22Rv1 (cell line): ENCODE data around the gene RAB7A.

ENCODE experiments used
- H3K27ac ChIP-seq: fragments of 450-650 bp; 2 replicates; pipeline ENCODE4 v1.5.1; 2017
- CTCF ChIP-seq: fragments of 450-650 bp; IDR thresholded peaks from 2 replicates; pipeline ENCODE4 v1.5.1; 2017; ENCODE audit warnings: mild to moderate bottlenecking
- ZFX ChIP-seq: fragments of 450-650 bp; IDR thresholded peaks from 2 replicates; pipeline ENCODE4 v1.6.1; 2017; ENCODE audit warnings: antibody characterized with exemption, borderline replicate concordance

The RAB7A gene

GRCh38 chr3:128806588-128806987 lies 80.6 kb downstream of the RAB7A start:
- no peak overlapping the region for H3K27ac ChIP-seq
- TF ChIP-seq ZFX, result no peak
- no peak for TF ChIP-seq CTCF

- H3K27ac ChIP-seq, result no peak overlapping the region
- TF ChIP-seq CTCF, result no peak
- no peak for TF ChIP-seq ZFX
Measured at GRCh38 chr3:128807186-128807830, 81.3 kb downstream of the RAB7A start.

- H3K27ac ChIP-seq, result no peak overlapping the region
- TF ChIP-seq ZFX, result no peak
- TF ChIP-seq CTCF, result no peak
Measured at GRCh38 chr3:128808672-128809071, 82.7 kb downstream of the RAB7A start.

DNA sequence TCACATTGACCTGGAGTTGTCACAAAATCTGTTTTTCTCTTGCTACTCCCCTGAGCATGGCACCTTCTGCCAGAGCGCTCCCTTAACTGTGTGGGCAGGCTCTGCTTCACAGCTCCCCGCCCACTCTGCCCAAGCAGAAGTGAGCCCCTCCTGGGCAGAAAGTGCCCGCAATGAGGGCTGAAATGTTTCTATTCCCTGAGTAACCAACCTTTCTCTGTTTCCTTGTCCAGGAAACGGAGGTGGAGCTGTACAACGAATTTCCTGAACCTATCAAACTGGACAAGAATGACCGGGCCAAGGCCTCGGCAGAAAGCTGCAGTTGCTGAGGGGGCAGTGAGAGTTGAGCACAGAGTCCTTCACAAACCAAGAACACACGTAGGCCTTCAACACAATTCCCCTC lies 87.1 kb downstream of the RAB7A start:
- TF ChIP-seq CTCF (no peak), ZFX (no peak)
- no peak overlapping the region for H3K27ac ChIP-seq

- no peak for TF ChIP-seq CTCF
- no peak overlapping the region for H3K27ac ChIP-seq
Measured at GRCh38 chr3:128814060-128814459, 88.1 kb downstream of the RAB7A start.

- TF ChIP-seq CTCF, result no peak
- no peak for TF ChIP-seq ZFX
- no peak overlapping the region for H3K27ac ChIP-seq
Measured at GRCh38 chr3:128814519-128815317, 88.7 kb downstream of the RAB7A start.
